Sigmoid colon (tissue), 4 donors: ENCODE measurements around the gene AQP12B.

Source experiments
- CTCF ChIP-seq, 4 experiments: fragments of 450-650 bp in 3 of 4; fragments of 200-600 bp in 1 of 4; IDR thresholded peaks; one replicate each; pipeline ENCODE4 v1.5.1; 2016 to 2019; ENCODE audit warnings: antibody characterized with exemption in 4 of 4, mild to moderate bottlenecking in 3 of 4, moderate library complexity in 2 of 4
- EP300 ChIP-seq, 4 donors: sonication (generic); formaldehyde crosslinking; IDR thresholded peaks; one replicate each; pipeline ENCODE4 v1.6.1; 2017; ENCODE audit warnings: antibody characterized with exemption in 4 of 4
- POLR2A ChIP-seq, 2 donors: fragments of 450-650 bp; IDR thresholded peaks; one replicate each; pipeline ENCODE4 v1.6.1; 2016; ENCODE audit warnings: antibody characterized with exemption in 2 of 2, mild to moderate bottlenecking in 2 of 2, moderate library complexity in 2 of 2
- POLR2AphosphoS5 ChIP-seq, 4 donors: sonication (generic); formaldehyde crosslinking; IDR thresholded peaks; one replicate each; pipeline ENCODE4 v1.6.1; 2017; ENCODE audit warnings: antibody characterized with exemption in 4 of 4

- no peak for TF ChIP-seq CTCF (IDR thresholded peaks at IDR 0.05)
- no peak for TF ChIP-seq POLR2AphosphoS5 (IDR thresholded peaks at IDR 0.05)
- TF ChIP-seq EP300 (IDR thresholded peaks at IDR 0.05) = no peak
- no peak for TF ChIP-seq POLR2A (IDR thresholded peaks at IDR 0.05)
These were observed 40.4 kb upstream of the AQP12B start for GRCh38 chr2:240722796-240723735.
